Neural progenitor cell (in vitro differentiated cells): ENCODE measurements around the gene CRISPLD2. TPM values are rescaled to one million over a fixed set of nuclear protein-coding genes. Genes with fewer than 3 reads are reported as not detected.

Experiments used
- DNase-seq: peaks from one replicate; pipeline ENCODE4 v3.0.0-alpha.2; 2016; ENCODE audit warnings: low spot score
- H2AFZ ChIP-seq: fragments of 200-600 bp; sonication (generic); replicated peaks from 2 replicates; pipeline ENCODE4 v1.6.1; 2016; ENCODE audit warnings: antibody characterized with exemption
- H3F3A ChIP-seq: fragments of 200-600 bp; sonication (generic); 2 replicates; pipeline ENCODE4 v1.6.1; 2016; ENCODE audit warnings: antibody characterized with exemption, low read depth
- H3K27ac ChIP-seq: fragments of 200-600 bp; sonication (generic); 2 replicates; pipeline ENCODE4 v1.5.1; 2016; ENCODE audit warnings: mild to moderate bottlenecking
- H3K27me3 ChIP-seq: fragments of 200-600 bp; sonication (generic); 2 replicates; pipeline ENCODE4 v1.6.1; 2016; ENCODE audit warnings: mild to moderate bottlenecking, moderate library complexity
- H3K36me3 ChIP-seq: fragments of 200-600 bp; sonication (generic); 2 replicates; pipeline ENCODE4 v1.5.1; 2016
- H3K4me1 ChIP-seq: fragments of 200-600 bp; sonication (generic); 2 replicates; pipeline ENCODE4 v1.6.1; 2016; ENCODE audit warnings: mixed run types
- H3K4me2 ChIP-seq: fragments of 200-600 bp; sonication (generic); 2 replicates; pipeline ENCODE4 v1.6.1; 2016
- H3K4me3 ChIP-seq: fragments of 200-600 bp; sonication (generic); 2 replicates; pipeline ENCODE4 v1.5.1; 2016
- H3K79me2 ChIP-seq: fragments of 200-600 bp; sonication (generic); 2 replicates; pipeline ENCODE4 v1.6.1; 2016; ENCODE audit warnings: low read depth
- H3K9ac ChIP-seq: fragments of 200-600 bp; sonication (generic); 2 replicates; pipeline ENCODE4 v1.6.1; 2016
- H3K9me3 ChIP-seq: fragments of 200-600 bp; sonication (generic); 2 replicates; pipeline ENCODE4 v1.5.1; 2016; ENCODE audit warnings: low read depth
- H4K20me1 ChIP-seq: fragments of 200-600 bp; sonication (generic); 2 replicates; pipeline ENCODE4 v1.6.1; 2016; ENCODE audit warnings: low read depth
- H3K27ac Mint-ChIP-seq: 3 replicates; pipeline ENCODE4 v1.8.0; 2021; ENCODE audit warnings: mixed read lengths
- H3K27me3 Mint-ChIP-seq: 2 replicates; pipeline ENCODE4 v1.8.0; 2022; ENCODE audit warnings: low read depth, mild to moderate bottlenecking, inconsistent platforms, moderate library complexity, mixed read lengths; ENCODE audit not compliant: insufficient read depth
- H3K36me3 Mint-ChIP-seq: 3 replicates; pipeline ENCODE4 v1.8.0; 2021; ENCODE audit warnings: mixed read lengths
- H3K4me1 Mint-ChIP-seq: 3 replicates; pipeline ENCODE4 v1.8.0; 2021; ENCODE audit warnings: mixed read lengths
- H3K4me3 Mint-ChIP-seq: 3 replicates; pipeline ENCODE4 v1.8.0; 2021; ENCODE audit warnings: mild to moderate bottlenecking, moderate library complexity, mixed read lengths
- H3K9me3 Mint-ChIP-seq: 3 replicates; pipeline ENCODE4 v1.8.0; 2020; ENCODE audit warnings: mixed read lengths
- EZH2 ChIP-seq: fragments of 200-600 bp; sonication (generic); IDR thresholded peaks from 2 replicates; pipeline ENCODE4 v1.6.1; 2017; ENCODE audit warnings: antibody characterized with exemption, mild to moderate bottlenecking, moderate library complexity
- EZH2phosphoT487 ChIP-seq: fragments of 200-600 bp; sonication (generic); IDR thresholded peaks from 2 replicates; pipeline ENCODE4 v1.6.1; 2017; ENCODE audit warnings: antibody characterized with exemption
- total RNA-seq: library from RNA; depleted of rRNA; stranded (reverse); fragments of >200 nt; gene quantifications from 2 replicates; pipeline ENCODE4 v1.2.3, GENCODE V29; 2015; ENCODE audit warnings: low replicate concordance
- TF ChIP-seq, protein P1 (sequence below): fragments of 200-600 bp; sonication (generic); IDR thresholded peaks from 2 replicates; pipeline ENCODE4 v1.5.1; 2017; ENCODE audit warnings: antibody characterized with exemption, mild to moderate bottlenecking

CRISPLD2 gene
- total RNA-seq, 1 donor from 2014 or later: 0.11 TPM

DNA sequence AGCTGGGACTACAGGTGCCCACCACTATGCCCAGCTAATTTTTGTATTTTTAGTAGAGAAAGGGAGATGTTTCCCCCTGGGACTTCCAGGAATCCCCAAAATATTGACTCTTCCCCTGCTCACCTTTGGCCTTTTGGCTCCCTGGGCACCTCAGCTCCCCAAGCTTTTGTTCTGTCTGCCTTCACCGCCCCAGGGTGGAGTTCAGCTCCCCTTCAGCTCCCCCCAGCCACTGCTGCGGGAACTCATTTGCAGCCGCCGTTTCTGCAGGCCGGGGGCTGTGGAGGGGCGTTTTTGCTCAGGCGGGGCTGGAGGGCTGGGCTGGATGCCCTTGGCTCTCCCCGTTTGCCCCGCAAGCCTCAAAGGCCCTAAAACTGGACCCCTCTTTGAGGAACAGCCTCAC is 47.9 kb downstream of the CRISPLD2 start:
- Mint-ChIP-seq H3K27me3 (peaks cover 5% of the 10 kb centered on the region), H3K4me1 (peaks cover 13% of the 10 kb centered on the region), H3K4me3 (no peak overlapping the region), H3K27ac (no peak overlapping the region), H3K36me3 (no peaks in the 10 kb centered on the region), H3K9me3 (no peaks in the 10 kb centered on the region)
- no peak overlapping the region for H3K9ac ChIP-seq
- no peaks in the 10 kb centered on the region for H3K9me3 ChIP-seq
- H3F3A ChIP-seq: no peaks in the 10 kb centered on the region
- no peaks in the 10 kb centered on the region for H3K27me3 ChIP-seq
- no peak overlapping the region for H3K4me2 ChIP-seq
- H3K36me3 ChIP-seq: no peaks in the 10 kb centered on the region
- no peaks in the 10 kb centered on the region for H4K20me1 ChIP-seq
- no peak for TF ChIP-seq EZH2phosphoT487
- TF ChIP-seq, protein P1, sequence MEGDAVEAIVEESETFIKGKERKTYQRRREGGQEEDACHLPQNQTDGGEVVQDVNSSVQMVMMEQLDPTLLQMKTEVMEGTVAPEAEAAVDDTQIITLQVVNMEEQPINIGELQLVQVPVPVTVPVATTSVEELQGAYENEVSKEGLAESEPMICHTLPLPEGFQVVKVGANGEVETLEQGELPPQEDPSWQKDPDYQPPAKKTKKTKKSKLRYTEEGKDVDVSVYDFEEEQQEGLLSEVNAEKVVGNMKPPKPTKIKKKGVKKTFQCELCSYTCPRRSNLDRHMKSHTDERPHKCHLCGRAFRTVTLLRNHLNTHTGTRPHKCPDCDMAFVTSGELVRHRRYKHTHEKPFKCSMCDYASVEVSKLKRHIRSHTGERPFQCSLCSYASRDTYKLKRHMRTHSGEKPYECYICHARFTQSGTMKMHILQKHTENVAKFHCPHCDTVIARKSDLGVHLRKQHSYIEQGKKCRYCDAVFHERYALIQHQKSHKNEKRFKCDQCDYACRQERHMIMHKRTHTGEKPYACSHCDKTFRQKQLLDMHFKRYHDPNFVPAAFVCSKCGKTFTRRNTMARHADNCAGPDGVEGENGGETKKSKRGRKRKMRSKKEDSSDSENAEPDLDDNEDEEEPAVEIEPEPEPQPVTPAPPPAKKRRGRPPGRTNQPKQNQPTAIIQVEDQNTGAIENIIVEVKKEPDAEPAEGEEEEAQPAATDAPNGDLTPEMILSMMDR: no peak
- TF ChIP-seq EZH2: no peak
- H3K4me3 ChIP-seq: no peak overlapping the region
- no peaks in the 10 kb centered on the region for H3K79me2 ChIP-seq
- DNase-seq: no peak
- peaks cover 7% of the 10 kb centered on the region for H3K4me1 ChIP-seq
- H2AFZ ChIP-seq: no peak overlapping the region
- H3K27ac ChIP-seq: no peak overlapping the region

DNA sequence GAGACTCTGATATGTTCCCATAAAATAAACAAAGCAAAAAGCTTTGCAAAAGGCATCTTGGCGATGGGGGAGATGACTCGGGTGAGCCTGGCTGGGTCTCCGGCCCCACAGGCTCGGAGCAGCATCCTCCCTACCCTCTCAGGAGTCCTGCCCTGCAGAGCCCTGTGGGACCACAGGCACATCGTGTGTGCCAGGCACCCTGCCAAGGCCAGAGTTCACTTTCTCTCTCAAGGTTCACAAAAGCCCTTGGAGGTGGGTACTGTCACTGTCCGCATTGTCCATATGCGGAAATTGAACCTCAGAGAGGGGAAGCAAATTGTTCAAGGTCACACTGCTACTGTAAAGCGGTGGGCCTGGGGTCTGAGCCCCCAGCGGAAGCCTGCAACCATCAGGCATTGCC is 48.5 kb downstream of the CRISPLD2 start:
- Mint-ChIP-seq H3K36me3 (no peaks in the 10 kb centered on the region), H3K27ac (no peak overlapping the region), H3K9me3 (no peaks in the 10 kb centered on the region), H3K4me3 (no peak overlapping the region), H3K27me3 (peaks cover 5% of the 10 kb centered on the region), H3K4me1 (peaks cover 13% of the 10 kb centered on the region)
- no peak overlapping the region for H3K27ac ChIP-seq
- H2AFZ ChIP-seq: no peak overlapping the region
- H3K4me2 ChIP-seq: no peak overlapping the region
- H3K4me3 ChIP-seq: no peak overlapping the region
- no peaks in the 10 kb centered on the region for H3K9me3 ChIP-seq
- TF ChIP-seq, protein P1: no peak
- no peak for TF ChIP-seq EZH2
- no peak for TF ChIP-seq EZH2phosphoT487
- no peak overlapping the region for H3K9ac ChIP-seq
- no peaks in the 10 kb centered on the region for H4K20me1 ChIP-seq
- H3K79me2 ChIP-seq: no peaks in the 10 kb centered on the region
- peaks cover 7% of the 10 kb centered on the region for H3K4me1 ChIP-seq
- no peak for DNase-seq
- H3F3A ChIP-seq: no peaks in the 10 kb centered on the region
- H3K27me3 ChIP-seq: no peaks in the 10 kb centered on the region
- H3K36me3 ChIP-seq: no peaks in the 10 kb centered on the region

DNA sequence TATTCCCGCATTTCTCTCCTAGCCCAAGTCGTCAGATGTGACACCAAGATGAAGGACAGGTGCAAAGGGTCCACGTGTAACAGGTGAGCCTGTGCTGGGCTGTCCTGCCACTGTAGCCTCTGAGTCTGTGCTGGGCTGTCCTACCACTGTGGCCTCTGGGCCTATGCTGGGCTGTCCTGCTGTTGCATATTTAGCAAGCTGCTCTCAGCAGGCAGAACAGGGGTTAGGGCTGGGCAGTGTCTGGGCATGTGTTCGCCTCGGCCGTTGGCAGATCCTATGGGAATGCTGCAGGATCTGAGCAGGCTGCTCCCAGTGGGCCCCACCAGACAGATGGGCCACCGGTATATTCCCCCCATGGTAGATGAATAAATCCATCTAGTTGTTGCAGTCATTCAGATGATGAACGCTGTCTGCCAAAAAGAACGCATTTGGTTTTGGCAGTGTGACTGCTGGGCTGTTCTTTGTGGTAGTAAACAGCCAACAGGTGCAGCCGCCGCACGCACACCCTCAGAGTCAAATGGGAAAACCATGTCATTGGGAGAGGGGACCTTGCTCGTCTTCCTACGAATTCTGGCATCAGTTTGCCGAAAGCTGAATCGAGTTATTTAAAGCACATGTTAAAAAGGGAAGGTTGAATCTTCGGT is 49.2 kb downstream of the CRISPLD2 start:
- Histone ChIP-seq H3K36me3 (no peaks in the 10 kb centered on the region), H3K27ac (no peak overlapping the region), H3K9ac (no peak overlapping the region), H3K27me3 (no peaks in the 10 kb centered on the region), H3K4me2 (no peak overlapping the region), H4K20me1 (no peaks in the 10 kb centered on the region), H3F3A (no peaks in the 10 kb centered on the region), H3K4me3 (no peak overlapping the region), H3K79me2 (no peaks in the 10 kb centered on the region), H3K4me1 (peaks cover 7% of the 10 kb centered on the region), H3K9me3 (no peaks in the 10 kb centered on the region), H2AFZ (no peak overlapping the region)
- no peak overlapping the region for H3K27ac Mint-ChIP-seq
- H3K27me3 Mint-ChIP-seq: peaks cover 5% of the 10 kb centered on the region
- H3K4me3 Mint-ChIP-seq: no peak overlapping the region
- peaks cover 13% of the 10 kb centered on the region for H3K4me1 Mint-ChIP-seq
- TF ChIP-seq EZH2phosphoT487 (no peak), EZH2 (no peak)
- TF ChIP-seq, protein P1: no peak
- H3K36me3 Mint-ChIP-seq: no peaks in the 10 kb centered on the region
- no peaks in the 10 kb centered on the region for H3K9me3 Mint-ChIP-seq
- no peak for DNase-seq
